SKM-1 treated with dmso at 0.1 percent for 144 hours (cell line): ENCODE measurements around the gene PDE6B.
A peak's percentile ranks its signal among the peaks of the same experiment; 100 is the strongest.
"Not testable (repeated sequence)": the region's sequence is repeated elsewhere in the genome, so short reads cannot be mapped to it uniquely, and the experiment has no call there.

Experiments
- DNase-seq: peaks from one replicate; lab custom pipeline; 2025; ENCODE audit not compliant: unreplicated experiment; lab: John Stamatoyannopoulos, UW

PDE6B gene

GRCh38 chr4:669806-670559 is 44.6 kb downstream of the PDE6B start:
- DNase-seq = not testable (repeated sequence)

GRCh38 chr4:671769-672168 is 46.4 kb downstream of the PDE6B start:
- no peak for DNase-seq

- peak; percentile 21 for DNase-seq
These were observed 48.1 kb downstream of the PDE6B start for GRCh38 chr4:673349-674091.

GRCh38 chr4:674172-675035 is 49.0 kb downstream of the PDE6B start, which contains the start of the genes ATP5ME and MYL5:
Gene ATP5ME, minus strand, starts transcription at chr4:674276. Its CDS starts 29 bp downstream, at chr4:674247.
Gene MYL5, plus strand, starts transcription at chr4:674542. Its CDS starts 3,485 bp downstream, at chr4:678027.
- peak; percentile 98 for DNase-seq

GRCh38 chr4:675036-675882 is 49.9 kb downstream of the PDE6B start:
- no peak for DNase-seq

- no peak for DNase-seq
These were observed 50.9 kb downstream of the PDE6B start for GRCh38 chr4:675980-676870.

- no peak for DNase-seq
These were observed 51.5 kb downstream of the PDE6B start for GRCh38 chr4:676871-677235.

- no peak for DNase-seq
These were observed 52.3 kb downstream of the PDE6B start for GRCh38 chr4:677431-678293.

- DNase-seq = no peak
These were observed 53.1 kb downstream of the PDE6B start for GRCh38 chr4:678331-679103.

- no peak for DNase-seq
These were observed 53.7 kb downstream of the PDE6B start for GRCh38 chr4:679104-679481.

GRCh38 chr4:679629-680028 is 54.3 kb downstream of the PDE6B start:
- DNase-seq = no peak

GRCh38 chr4:680091-680490 is 54.7 kb downstream of the PDE6B start:
- no peak for DNase-seq

GRCh38 chr4:680551-680927 is 55.2 kb downstream of the PDE6B start:
- no peak for DNase-seq

- DNase-seq = no peak
These were observed 55.7 kb downstream of the PDE6B start for GRCh38 chr4:680928-681645.

GRCh38 chr4:681736-682451 is 56.5 kb downstream of the PDE6B start:
- DNase-seq = no peak

GRCh38 chr4:682490-683172 is 57.3 kb downstream of the PDE6B start:
- no peak for DNase-seq
